ENCODE data around the gene YPEL2.

DNA sequence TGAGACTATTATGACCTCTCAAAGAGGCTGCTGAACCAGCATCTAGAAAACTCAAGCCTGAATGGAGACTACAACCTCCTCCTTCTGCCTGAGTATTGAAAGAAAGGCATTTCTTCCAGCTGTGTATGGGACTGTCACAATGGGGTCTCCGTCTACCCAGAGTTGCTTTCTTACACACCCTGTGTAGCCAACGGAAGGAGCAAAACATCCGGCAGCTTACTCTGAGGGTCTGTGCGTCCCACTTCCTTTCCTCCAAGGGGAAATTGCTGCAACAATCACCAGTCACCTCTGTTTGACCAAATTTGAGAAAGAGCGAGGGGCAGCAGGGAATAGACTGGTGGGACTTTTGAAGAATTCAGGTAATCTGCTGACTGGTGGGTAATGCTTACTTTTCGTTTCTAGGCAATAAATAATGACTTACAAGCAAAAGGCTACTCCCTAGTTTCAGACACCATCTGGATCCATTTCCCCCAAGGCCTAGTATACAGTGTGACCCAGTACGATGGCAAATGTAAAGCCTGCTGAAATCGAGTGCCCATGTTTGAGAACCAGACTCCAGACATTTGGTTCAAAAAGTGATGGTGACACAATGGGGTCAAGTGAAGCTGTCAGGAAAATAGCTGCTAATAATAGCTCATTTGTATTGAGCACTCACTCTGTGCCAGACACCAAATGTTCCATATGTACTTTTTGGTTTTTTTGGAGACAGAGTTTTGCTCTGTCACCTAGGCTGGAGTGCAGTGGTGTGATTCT lies 81.7 kb downstream of the YPEL2 start:
- no peak for TF ChIP-seq CHD2 (IDR thresholded peaks at IDR 0.05; ENCODE audit: low read length, partially characterized antibody)
- TF ChIP-seq, protein P1, sequence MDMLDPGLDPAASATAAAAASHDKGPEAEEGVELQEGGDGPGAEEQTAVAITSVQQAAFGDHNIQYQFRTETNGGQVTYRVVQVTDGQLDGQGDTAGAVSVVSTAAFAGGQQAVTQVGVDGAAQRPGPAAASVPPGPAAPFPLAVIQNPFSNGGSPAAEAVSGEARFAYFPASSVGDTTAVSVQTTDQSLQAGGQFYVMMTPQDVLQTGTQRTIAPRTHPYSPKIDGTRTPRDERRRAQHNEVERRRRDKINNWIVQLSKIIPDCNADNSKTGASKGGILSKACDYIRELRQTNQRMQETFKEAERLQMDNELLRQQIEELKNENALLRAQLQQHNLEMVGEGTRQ (IDR thresholded peaks at IDR 0.05; ENCODE audit: borderline replicate concordance, low read depth, low read length): no peak
- no peak for TF ChIP-seq EP300 (IDR thresholded peaks at IDR 0.05; ENCODE audit: borderline replicate concordance in 1 of 2, low read depth in 1 of 2, low read length in 1 of 2)

Measured in SK-N-SH (cell line).